Hepatic stellate cell (primary cell): Measurements from ENCODE around the gene KIAA0232.
"Not testable (repeated sequence)": the region's sequence is repeated elsewhere in the genome, so short reads cannot be mapped to it uniquely, and the experiment has no call there.

Experiments used
- DNase-seq: peaks from one replicate; pipeline ENCODE4 v3.0.0; 2011; ENCODE audit warnings: low spot score

Gene KIAA0232

GRCh38 chr4:6900956-6901355, 118.4 kb downstream of the KIAA0232 start:
- no peak for DNase-seq

GRCh38 chr4:6901669-6902317, 119.3 kb downstream of the KIAA0232 start:
- no peak for DNase-seq

- no peak for DNase-seq
Measured at GRCh38 chr4:6902318-6903042, 120.0 kb downstream of the KIAA0232 start.

- DNase-seq: no peak
Measured at GRCh38 chr4:6905516-6906445, 123.3 kb downstream of the KIAA0232 start.

- DNase-seq: not testable (repeated sequence)
Measured at GRCh38 chr4:6906486-6906885, 124.0 kb downstream of the KIAA0232 start.

GRCh38 chr4:6907658-6908191, 125.2 kb downstream of the KIAA0232 start:
- DNase-seq: no peak

- peak; percentile 53 for DNase-seq
Measured at GRCh38 chr4:6908432-6909112, 126.0 kb downstream of the KIAA0232 start.

GRCh38 chr4:6909113-6909969, 126.8 kb downstream of the KIAA0232 start, which contains the start of gene TBC1D14:
TSS of gene TBC1D14 (plus strand) at chr4:6909826. CDS start at chr4:6923390, 13,564 bp downstream.
- DNase-seq: peak; percentile 96

- DNase-seq: no peak
Measured at GRCh38 chr4:6909970-6910339, 127.4 kb downstream of the KIAA0232 start.

- DNase-seq: no peak
Measured at GRCh38 chr4:6910340-6910959, 127.9 kb downstream of the KIAA0232 start.

- DNase-seq: no peak
Measured at GRCh38 chr4:6910960-6911874, 128.7 kb downstream of the KIAA0232 start.

GRCh38 chr4:6911917-6912316, 129.4 kb downstream of the KIAA0232 start:
- DNase-seq: not testable (repeated sequence)

GRCh38 chr4:6912441-6912840, 129.9 kb downstream of the KIAA0232 start:
- DNase-seq: no peak

GRCh38 chr4:6913350-6913905, 130.9 kb downstream of the KIAA0232 start:
- DNase-seq: no peak

- DNase-seq: no peak
Measured at GRCh38 chr4:6914448-6914847, 131.9 kb downstream of the KIAA0232 start.

GRCh38 chr4:6915041-6916005, 132.8 kb downstream of the KIAA0232 start:
- no peak for DNase-seq

- no peak for DNase-seq
Measured at GRCh38 chr4:6916069-6916586, 133.6 kb downstream of the KIAA0232 start.
